ENCODE measurements around the gene NMNAT3.
A peak's percentile ranks its signal among the peaks of the same experiment; 100 is the strongest.

NMNAT3 gene

DNA sequence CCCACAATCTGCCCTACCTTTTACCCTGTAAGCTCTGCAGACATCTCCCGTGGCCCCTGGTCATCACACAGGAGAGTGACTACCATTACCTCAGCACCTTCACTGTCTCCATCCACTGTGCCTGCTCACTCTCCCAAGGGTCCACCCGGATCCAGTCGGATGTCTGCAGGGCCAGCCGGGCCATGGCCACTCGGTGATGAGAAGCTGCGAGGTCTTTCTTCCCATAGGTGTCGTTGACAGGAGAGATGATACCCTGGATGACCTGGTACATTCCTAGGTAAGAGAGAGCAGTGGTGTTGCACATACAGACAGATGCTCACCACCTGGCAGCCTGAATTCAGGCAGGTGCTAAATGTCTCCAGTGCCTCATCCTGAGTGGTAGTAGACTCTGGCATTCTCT is 99.0 kb downstream of the NMNAT3 start:
- no peak for DNase-seq (ENCODE audit: low read depth)

GRCh38 chr3:139577909-139578308 is 99.9 kb downstream of the NMNAT3 start:
- DNase-seq (ENCODE audit: low read depth) = no peak

- DNase-seq (ENCODE audit: low read depth) = no peak
Measured at GRCh38 chr3:139577346-139577745, 100.4 kb downstream of the NMNAT3 start.

DNA sequence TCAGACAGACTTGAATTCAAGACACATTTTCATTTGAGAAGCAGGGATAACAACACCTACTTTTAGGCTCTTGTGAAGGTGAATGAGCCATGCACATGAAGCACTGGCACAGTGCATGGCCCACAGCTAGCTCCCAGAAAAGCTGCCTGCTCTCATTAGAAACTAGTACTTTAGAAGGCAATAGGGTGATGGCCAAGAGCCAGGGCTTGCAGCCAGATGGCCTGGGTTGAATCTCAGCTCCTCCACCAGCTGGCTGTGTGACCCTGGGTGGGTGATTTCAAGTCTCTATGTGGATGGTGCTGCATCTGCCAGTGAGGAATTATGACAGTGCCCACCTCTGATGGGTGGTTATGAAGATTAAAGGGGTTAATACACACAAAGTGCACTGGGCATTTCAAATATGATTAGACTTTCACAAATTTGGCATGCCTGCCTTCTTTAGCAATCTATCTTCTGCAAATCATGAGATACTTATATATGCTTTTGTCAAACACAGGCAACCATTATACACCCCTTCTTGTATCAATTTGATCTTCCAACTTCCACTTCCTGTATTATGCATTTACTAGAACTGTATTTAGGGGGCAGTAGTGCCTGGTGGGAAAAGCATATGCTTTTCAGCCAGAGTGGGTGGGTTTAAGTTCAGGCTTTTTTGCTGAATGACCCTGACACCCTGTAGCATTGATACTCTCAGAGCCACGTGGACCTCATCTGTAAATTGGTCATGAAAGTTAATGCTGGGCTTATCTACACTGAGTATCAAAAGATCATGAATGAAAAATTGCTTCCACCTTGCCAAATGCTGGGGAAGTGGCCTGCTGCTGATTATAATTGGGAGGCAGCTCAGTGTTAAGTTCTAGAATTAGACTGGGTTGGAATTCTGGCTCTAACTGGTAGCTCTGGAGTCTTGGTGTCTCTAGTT is 103.5 kb downstream of the NMNAT3 start:
- DNase-seq (ENCODE audit: low read depth) = no peak

DNA sequence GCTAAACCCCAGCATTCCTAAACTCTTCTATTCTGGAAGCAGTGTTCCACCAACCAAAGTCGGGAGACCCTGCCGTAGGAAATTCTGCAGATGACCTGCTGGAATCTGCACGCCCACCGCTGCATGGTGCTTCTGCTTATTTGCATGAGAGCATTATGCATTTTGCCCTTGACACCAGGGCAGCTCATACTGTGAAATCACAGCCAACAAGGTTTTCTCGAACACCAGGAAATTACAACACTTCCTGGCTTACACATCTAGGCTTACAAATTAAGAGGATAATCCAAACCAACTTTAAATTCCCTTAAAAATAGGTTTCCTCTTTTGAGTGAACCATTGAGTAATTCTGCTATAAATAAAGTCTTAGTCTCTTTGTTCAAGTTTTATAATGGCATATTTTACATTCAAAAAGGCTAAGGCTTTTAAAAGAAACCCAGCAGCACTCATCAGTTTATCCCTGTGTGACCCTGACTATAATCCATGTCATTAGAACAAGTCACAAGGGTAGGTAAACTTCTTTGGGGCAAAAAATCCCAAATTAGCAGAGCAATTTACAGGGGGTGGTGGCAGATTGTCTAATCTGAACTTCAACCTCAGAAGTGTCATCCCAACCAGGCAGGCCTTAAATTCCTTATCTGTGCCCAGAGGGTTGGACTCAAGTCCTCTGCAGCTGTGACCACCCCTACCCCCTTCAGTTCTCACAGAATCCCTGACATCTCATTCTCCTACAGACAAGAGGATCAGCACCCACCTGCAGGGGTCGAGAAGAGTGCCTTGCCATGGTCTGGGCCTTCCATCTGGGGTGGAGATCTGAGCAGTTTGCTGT is 104.7 kb downstream of the NMNAT3 start:
- peak; percentile 20 for DNase-seq (ENCODE audit: low read depth)

GRCh38 chr3:139571711-139572110 is 106.1 kb downstream of the NMNAT3 start:
- no peak for DNase-seq (ENCODE audit: low read depth)

- DNase-seq (ENCODE audit: low read depth) = no peak
Measured at GRCh38 chr3:139564294-139564861, 113.4 kb downstream of the NMNAT3 start.

- DNase-seq (ENCODE audit: low read depth) = no peak
Measured at GRCh38 chr3:139561959-139562676, 115.7 kb downstream of the NMNAT3 start.

DNA sequence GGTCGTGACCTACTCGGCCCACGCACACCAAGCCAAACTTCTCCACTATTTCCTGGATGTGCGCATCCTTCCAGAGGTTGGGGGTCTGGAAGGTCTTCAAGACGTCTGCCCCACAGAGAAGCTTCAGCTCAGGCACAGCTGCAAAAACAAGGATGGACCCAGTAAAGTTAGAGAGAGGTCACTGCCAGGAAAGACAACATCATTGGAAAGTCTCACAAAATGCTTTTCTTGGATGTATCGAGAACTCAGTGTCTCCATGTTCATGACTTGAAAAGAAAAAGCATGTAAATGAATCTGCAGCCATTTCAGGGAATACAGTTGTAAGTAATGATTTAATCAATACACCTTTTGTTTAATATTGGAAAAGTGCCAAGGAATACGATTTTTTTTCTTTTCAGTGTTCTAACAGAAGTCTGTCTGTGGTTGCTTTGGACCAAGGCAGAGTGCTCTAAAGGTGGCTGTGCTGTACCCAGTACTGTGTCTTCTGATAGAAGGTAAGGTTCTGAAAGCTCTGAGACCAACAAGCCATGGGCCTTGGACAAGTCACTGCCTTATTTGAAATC is 116.4 kb downstream of the NMNAT3 start:
- no peak for DNase-seq (ENCODE audit: low read depth)

DNA sequence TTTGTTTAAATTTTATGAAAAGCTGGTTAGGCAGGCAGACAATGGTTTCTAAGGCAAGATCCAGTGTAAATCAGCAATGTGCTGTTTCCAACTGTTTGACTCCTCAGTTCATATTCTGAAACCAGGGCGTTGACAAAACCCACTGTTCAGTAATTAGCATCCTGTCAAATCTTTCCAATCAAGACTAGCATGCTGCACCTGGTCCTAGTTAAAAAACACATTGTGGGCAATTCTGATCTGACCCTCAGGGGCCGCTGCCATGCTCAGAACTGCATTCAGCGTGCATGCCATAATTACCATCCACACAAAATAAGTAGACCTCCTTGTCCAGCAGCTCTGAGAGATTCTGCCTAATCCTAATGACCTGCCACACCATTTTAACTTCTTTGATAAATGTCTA is 117.4 kb downstream of the NMNAT3 start:
- no peak for DNase-seq (ENCODE audit: low read depth)

DNA sequence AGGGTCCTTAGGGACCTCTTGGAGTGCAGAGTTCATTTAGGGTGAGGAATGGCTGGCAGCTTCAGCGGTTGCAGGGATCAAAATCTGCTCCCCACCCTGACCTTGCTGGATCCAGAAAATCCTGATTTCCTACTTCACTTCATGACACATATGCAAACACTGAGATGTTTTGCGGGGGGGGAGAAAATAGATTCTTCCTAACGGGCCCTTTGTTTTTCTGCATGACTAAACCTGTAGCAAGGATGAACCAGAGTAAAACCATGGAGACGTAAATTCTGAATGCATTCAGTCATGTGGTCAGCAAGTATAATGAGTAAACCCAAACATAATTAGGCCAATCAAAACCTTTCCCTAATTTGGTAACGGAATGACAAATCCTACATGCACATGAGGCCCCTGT is 118.2 kb downstream of the NMNAT3 start:
- DNase-seq (ENCODE audit: low read depth) = no peak

DNA sequence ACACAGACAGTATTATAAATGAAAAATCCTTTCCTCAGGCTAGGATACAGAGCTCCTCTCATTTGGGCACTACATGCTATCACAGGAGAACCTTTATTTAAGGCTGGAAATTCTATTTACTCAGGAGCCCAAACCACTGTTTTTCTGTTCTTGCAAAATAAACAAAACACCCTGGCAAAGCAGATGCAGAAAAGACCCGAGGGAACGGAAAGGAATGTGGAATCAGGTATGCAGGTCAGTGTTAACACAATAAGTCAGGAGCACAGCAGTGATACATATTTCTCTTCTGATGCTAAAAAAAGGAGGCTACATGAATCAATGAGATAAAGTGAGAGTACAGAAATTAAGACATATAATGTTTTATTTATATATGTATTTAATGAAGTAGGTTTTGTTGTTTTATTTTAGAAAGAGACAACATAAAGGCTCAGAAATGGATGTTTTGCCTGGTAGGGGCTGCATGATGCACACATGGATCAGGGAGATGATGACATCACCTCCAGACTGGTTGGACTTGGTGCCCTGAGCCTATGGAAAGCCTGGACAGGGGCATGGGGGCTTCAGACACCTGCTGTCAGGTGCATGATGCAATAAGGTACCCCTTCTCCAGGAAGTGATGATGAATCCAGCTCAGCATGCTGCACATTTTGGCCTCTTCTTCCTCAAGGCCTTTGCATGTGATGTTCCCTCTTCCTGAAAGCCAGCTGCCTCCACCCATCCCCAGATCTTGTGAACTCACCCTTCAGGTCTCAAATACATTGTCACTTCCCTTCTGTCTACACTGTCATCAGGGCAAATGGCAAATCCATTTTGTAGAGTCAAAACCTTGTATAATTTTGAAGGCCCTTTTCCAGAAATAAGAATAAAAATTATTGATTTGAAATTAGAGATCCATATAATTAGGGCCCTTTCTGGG is 119.2 kb downstream of the NMNAT3 start:
- no peak for DNase-seq (ENCODE audit: low read depth)

GRCh38 chr3:139557041-139557440 is 120.7 kb downstream of the NMNAT3 start:
- no peak for DNase-seq (ENCODE audit: low read depth)

GRCh38 chr3:139555249-139555648 is 122.5 kb downstream of the NMNAT3 start:
- DNase-seq (ENCODE audit: low read depth) = peak; percentile 71

DNA sequence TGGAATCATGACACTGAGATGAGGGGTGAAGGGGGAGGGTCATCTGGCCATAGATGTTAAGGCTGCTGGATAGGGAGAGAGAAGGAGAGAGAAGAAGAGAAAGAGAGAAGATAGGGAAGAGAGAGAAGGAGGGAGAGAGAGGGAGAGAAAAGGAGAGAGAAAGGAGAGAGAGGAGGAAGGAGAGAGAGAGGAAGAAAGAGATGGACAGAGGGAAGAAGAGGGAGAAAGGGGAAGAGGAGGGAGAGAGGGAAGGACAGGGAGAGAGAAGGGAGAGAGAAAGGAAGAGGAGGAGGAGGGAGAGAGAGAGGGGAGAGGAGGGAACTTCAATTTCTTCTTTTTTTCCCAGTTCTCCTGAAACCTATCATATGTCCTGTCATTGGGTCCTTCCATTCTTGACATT is 123.1 kb downstream of the NMNAT3 start:
- DNase-seq (ENCODE audit: low read depth) = no peak

DNA sequence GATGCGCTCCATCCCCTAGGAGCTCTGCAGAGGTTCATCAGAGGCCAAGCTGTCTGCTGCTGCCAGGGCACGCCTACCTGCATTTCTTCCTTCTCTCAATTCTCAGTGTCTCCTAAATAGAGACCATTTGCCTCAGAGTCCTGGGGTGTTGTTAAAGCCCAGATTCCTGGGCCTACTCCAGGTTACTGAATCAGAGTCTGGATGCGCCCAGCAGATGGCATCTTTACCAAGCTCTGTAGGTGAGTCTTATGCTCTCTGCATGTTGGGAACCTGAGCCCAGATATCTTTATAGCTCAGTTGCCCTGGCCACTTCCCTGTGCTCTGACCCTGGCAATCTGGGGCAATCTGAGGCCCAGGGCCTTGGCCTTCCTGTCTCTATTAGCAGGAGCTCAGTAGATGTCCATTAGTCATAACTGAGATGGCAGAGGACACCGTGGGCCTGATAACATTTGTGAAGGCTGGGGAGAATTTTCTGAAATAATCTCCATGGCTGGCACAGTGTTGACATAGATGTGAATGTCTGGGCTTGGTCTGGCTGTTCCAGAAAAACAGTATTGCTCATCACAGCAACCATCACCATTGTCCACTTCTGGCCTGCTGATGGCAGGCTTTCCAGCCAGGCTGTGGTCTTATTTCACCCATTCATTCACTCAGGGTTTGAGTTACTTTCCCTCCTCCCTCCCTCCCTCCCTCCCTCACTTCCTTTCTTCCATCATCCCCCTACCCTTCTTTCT is 125.0 kb downstream of the NMNAT3 start:
- DNase-seq (ENCODE audit: low read depth) = no peak

DNA sequence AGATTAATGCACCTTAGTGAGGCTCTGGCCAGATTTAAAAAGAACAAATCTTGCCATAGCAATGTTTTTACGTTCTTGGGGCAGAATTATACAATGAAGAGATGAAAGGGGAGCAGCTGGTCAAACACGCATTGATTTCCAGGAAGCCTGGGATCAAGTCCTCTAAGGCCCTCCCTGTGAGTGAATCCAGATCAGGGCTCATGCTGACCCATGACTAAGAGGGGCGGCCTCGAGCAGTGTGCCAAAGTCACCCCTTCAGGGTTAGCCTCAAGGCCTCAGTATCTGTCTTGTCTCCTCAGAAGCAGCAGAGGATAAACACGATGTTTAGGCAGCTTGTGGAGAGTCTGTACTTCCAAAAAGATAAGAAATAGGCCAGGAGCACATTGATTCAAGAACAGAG is 129.0 kb downstream of the NMNAT3 start:
- DNase-seq (ENCODE audit: low read depth) = no peak

- no peak for DNase-seq (ENCODE audit: low read depth)
Measured at GRCh38 chr3:139547666-139548065, 130.1 kb downstream of the NMNAT3 start.

GRCh38 chr3:139546772-139547171 is 131.0 kb downstream of the NMNAT3 start:
- DNase-seq (ENCODE audit: low read depth) = no peak
